DMS 273 treated with DMSO at 0.1 percent for 48 hours (cell line): ENCODE measurements around the gene OGFOD3.

Experiments used
- DNase-seq: peaks from one replicate; lab custom pipeline; 2025; lab: John Stamatoyannopoulos, UW

The OGFOD3 gene

GRCh38 chr17:82446649-82447048 is 28.3 kb upstream of the OGFOD3 start:
- DNase-seq: no peak

DNA sequence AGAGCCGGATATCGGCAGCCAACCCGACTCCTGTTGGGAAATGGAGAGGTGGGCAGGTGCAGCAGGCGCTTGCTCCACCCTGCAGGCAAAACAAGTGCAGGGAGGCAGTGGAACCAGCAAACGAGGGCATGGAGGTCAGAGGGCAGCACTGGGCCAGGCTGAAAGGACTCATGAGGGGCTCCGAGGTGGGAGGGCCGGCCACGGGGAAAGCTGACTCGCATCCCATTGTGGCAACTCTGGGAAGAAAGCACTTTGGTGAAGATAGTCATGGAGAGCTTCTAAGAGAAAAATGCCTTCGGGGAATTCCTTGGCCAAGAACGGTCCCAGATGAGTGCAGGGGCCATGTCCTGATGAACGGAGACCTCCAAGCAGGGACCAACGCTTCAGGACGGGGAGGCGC is 27.7 kb upstream of the OGFOD3 start:
- no peak for DNase-seq

GRCh38 chr17:82445542-82445941 is 27.2 kb upstream of the OGFOD3 start:
- no peak for DNase-seq

GRCh38 chr17:82444941-82445521 is 26.6 kb upstream of the OGFOD3 start:
- DNase-seq: no peak

DNA sequence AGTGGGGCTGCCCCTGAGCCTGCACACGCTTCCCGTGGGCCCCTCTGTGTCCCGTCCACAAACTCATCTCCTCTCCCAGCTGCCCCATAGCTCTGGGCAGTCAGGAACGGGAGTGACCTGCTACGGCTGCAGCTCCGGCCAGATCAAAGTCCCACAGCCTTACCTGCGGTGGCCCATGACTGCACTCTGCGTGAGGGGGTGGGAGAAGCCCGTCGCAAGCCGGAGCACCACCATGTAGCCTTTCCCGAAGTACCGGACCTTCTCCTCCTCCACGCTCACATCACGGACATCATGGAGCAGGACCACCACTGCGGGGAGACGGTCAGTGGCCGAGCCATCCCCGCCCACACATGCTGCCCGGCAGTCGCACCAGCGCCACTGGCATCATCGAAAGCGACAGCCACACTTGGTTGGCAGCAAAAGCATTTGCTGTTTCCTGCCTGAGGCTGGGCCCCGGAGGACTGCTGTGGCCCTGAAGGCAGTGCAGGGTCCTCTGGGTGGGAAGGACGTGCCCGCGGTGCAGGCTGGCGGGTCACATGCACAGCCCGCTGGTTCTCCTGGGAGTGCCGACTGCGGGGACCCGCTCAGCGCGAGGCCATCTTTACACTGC is 26.0 kb upstream of the OGFOD3 start:
- no peak for DNase-seq

- DNase-seq: no peak
These were observed 25.3 kb upstream of the OGFOD3 start for GRCh38 chr17:82443465-82444283.

DNA sequence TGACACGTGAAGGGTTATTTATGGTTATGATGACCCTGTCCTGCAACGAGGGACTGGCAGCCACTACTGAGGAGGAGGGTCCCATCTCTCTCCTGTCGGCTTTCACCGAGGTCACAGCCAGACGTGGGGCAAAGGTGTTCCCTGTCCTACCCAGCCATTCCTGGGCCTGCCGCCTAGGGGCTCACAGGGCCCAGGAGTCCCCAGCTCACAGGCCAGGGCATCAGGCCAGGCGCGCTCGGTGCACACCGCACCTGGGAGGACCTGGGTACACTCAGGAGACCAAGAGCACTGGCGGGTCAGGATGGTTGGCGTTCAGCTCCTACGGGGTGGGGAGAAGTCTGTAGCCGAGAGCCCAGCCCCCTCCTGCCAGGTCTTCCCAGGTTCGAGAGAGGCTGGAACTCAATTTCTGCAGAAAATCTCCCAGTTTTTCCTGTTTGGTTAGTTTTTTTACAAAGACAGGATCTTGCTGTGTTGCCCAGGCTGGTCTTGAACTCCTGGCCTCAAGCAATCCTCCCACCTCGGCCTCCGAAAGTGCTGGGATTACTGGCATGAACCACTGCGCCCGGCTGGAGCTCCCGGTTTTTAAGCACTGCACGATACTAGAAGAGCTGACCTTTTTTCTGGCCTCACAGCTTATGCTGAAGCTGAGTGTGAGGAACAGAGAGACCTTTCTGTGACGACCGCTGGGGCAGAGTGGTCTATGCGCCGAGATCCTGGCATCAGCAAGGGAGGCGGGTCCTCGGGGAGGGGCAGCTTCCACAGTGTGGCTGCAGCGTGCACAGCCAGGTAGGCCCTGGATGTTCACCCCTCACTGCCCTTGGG is 24.5 kb upstream of the OGFOD3 start:
- no peak for DNase-seq

GRCh38 chr17:82441691-82442487 is 23.5 kb upstream of the OGFOD3 start:
- DNase-seq: no peak

- no peak for DNase-seq
These were observed 22.7 kb upstream of the OGFOD3 start for GRCh38 chr17:82440991-82441627.

GRCh38 chr17:82440469-82440981 is 22.1 kb upstream of the OGFOD3 start:
- DNase-seq: no peak

- no peak for DNase-seq
These were observed 21.5 kb upstream of the OGFOD3 start for GRCh38 chr17:82439829-82440365.

- DNase-seq: no peak
These were observed 20.9 kb upstream of the OGFOD3 start for GRCh38 chr17:82439194-82439828.

- DNase-seq: no peak
These were observed 20.2 kb upstream of the OGFOD3 start for GRCh38 chr17:82438401-82439193.

DNA sequence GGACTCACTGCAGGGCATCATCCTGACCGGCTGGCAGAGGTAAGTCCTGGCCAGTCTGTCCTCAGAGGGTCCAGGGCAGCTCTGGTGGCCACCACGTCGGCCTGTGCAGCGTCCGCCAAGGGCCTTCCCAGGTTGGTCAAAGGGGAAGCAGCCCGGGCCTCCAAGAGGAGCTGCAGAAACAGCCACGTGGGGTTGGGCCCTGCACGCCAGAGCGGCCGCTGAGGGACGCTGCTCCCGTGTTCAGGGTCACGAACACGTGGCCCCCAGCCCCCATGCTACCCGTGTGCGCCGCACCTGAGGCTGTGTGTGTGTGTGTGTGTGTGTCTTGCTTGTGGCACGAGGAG is 18.9 kb upstream of the OGFOD3 start:
- no peak for DNase-seq

DNA sequence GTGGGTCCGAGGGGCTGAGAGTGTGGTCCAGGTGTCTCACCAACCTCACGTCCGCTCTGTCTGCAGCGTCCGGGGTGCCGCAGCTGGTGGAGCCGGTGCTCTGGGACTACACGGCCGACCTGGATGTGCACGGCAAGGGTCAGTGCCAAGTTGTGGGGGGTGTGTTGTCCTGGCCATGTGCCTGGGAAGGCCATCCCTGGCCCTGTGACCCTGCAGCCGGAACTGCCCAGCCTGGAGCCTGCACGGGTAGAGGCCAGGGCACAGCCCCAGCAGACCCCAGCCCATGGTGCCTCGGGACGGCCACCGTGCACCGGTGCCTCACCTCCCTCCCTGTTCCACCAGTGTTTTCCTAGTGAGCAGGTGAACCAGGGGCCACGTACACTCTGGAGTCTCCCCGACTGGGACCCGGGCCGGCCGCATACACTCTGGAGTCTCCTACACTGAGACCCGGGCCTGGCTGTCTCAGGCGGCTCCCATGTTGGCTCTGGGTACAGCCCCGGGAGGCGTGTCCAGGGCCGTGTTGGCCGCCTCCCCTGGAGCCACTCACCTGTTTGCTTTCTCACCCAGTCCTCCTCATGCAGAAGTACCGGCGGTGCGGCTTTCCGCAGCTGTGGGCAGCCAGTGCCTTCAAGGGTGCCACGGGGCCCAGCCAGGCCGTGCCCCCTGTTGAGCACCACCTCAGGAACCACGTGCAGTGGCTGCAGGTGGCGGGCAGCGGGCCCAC is 18.4 kb upstream of the OGFOD3 start:
- DNase-seq: no peak

DNA sequence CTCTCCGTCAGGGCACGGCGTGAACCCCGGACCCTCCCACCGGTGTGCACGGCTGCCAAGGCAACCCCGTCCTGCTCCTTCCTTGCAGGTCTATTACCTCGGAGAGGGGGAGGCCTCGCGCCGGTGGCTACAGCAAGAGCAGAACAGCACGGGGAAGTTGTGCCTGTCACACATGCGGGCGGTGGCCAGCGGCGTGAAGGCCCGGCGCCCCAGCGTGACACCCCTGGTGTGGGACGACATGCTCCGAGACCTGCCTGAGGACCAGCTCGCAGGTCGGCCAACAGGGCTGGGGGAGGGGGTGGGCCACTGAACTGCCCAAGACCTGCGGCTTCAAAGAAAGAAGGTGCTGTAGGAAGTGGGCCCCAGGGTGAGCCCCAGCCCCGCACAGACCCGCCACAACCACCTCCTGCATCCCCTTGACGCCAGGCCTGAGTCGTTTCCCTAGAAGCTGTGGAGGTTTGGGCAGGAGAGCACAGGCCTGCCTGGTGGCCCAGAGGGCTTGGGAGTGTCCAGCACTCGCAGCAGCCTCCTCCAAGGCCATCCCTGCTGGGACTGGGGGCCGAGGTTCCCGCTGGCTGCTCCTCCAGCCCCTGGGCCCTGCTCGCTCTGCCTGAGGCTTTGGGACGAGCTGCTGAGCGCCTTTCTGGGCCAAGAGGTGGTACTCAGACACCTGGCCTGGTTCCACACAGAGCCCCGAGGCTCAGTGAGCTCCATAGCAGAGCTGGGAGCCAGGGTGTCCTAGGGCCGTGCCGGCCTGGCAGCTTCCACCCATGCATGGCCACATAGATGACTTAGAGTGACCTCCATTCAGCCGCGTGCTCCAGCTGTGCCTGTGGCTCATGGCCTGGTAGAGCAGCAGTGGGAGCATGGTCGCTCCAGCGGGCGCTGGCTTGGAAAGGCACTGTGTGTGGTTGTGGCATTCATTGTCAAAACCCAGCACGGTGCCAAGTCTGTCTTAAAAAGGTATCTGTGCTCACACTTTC is 17.5 kb upstream of the OGFOD3 start:
- DNase-seq: no peak

- no peak for DNase-seq
These were observed 16.7 kb upstream of the OGFOD3 start for GRCh38 chr17:82435103-82435502.

DNA sequence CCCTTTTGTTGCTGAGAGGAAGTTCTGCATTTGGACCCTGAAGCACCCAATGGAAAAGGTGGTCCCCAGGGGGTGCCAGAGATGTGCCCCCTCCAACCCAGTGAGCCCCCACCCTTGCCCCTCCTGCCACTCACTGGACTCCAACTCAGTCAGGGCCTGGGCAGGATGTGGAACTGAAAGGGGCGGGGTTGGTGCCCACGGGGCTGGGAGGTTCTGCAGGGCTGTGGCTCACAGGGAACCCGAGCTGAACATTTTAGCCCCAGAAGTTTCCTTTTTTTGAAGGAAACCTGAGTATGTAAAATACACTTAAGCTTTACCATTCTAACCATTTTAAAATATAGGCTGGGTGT is 15.8 kb upstream of the OGFOD3 start:
- DNase-seq: no peak
